ENCODE results near the gene DCPS.

DCPS gene

DNA sequence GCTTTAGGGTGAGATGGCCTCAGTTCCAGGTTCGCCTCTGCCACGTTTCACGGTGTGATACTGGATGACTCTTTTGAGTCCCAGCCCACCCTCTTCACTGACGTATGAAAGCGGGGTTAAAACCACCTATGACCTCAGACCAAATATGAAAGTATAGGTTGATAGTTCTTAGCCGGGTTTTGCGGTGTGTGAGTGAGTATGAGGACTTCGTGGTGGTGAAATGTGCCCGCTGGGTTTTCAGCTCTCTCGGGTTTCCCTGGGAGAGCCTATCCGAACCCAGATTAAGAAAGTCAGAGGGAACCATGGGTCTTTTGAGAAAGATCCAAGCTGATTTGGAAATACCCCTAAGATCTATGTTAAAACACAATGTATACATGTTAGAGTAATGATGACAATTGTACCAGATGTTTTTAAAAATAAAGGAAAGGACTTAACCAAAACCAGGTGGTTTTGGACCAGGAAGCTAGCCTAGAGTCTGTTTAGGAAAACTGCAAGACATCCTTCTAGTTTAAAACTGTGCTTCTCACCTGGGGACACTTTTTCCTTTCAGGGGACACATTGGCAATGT lies 25.9 kb downstream of the DCPS start:
- no peak for DNase-seq

DNA sequence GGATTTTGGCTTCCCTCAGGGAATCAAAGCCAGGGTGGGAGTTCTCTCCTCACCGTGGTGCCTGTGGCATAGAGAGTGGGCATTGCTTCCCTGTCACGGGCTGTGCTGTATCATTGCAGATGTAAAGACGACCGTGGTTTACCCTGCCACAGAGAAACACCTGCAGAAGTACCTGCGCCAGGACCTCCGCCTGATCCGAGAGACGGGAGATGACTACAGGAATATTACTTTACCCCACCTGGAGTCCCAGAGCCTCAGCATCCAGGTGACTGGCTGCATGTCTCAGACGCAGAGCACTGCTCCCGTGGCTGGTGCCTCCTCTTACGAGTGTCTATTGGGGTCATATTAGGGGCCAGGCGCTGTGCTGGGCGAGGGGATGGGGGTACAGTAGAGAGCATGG lies 27.4 kb downstream of the DCPS start:
- DNase-seq = no peak

GRCh38 chr11:126332221-126332711 lies 28.4 kb downstream of the DCPS start:
- no peak for DNase-seq

DNA sequence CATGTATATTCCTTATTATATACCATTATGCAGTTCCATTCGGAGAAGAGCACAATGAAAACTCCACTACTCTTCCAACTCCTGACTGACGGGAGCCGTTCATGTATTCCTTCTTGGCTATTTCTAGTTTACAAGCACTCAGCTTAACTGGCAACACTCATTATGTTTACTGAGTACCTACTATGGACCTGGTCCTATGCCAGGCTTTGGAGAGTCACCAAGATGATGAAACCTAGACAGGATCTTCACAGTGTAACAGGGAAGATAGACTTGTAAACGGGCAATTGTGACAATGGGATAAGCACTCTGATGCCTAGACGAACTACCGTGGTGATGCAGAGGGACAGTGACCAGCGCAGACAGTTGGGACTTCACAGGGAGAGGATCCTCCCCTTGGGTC lies 29.3 kb downstream of the DCPS start:
- DNase-seq = no peak

GRCh38 chr11:126334659-126335462 lies 31.0 kb downstream of the DCPS start:
- no peak for DNase-seq

DNA sequence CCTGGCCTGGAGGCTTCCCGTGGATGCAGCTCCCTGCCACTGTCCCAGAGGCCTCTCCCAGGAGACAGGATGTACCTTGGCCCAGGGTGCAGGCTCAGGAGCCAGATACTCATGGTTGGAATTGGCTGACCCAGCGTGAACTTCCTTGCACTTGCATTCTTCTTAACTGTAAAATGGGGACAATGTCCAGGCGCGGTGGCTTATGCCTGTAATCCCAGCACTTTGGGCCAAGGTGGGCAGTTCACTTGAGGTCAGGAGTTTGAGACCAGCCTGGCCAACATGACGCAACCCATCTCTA lies 31.6 kb downstream of the DCPS start:
- DNase-seq = no peak

GRCh38 chr11:126336138-126336541 lies 32.3 kb downstream of the DCPS start:
- DNase-seq = no peak

- DNase-seq = no peak
Measured at GRCh38 chr11:126336671-126337101, 32.8 kb downstream of the DCPS start.

- DNase-seq = no peak
Measured at GRCh38 chr11:126337126-126337473, 33.2 kb downstream of the DCPS start.

GRCh38 chr11:126337474-126338241 lies 33.8 kb downstream of the DCPS start:
- DNase-seq = no peak

- DNase-seq = no peak
Measured at GRCh38 chr11:126338346-126339055, 34.6 kb downstream of the DCPS start.

GRCh38 chr11:126339073-126339862 lies 35.4 kb downstream of the DCPS start:
- no peak for DNase-seq

- DNase-seq = no peak
Measured at GRCh38 chr11:126339863-126340434, 36.1 kb downstream of the DCPS start.

DNA sequence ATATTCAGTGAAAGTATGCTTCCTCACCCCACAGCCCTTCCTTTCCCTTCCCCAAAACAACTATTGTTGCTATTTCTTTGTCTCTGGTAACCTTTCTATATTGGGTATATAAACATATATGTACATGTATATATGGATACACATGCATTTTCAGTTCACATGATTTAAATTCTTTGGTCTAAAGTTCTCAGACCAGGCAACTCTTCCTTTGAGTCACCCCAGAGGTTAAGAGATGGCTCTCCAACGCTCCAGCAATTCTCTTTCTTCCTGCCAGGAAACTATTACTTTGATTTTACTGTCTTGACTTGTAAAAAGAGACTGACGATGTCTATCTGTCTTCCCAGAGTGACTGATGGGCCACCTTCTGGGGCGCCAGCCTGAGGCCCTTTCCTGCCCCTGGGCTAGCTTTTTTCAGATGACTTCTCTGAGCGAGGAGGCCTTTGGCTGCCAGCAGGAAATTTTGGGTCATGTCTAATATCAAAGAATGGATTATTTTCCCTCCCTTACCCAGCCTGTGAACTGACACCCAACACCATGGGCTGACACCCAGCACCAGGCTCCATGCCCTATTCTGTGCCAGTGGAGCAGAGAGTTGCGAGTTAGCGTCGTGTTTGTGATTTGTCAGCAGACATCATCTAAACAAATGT lies 37.2 kb downstream of the DCPS start:
- no peak for DNase-seq

- DNase-seq = no peak
Measured at GRCh38 chr11:126341760-126342161, 37.9 kb downstream of the DCPS start.

- no peak for DNase-seq
Measured at GRCh38 chr11:126343051-126343450, 39.2 kb downstream of the DCPS start.

- DNase-seq = no peak
Measured at GRCh38 chr11:126344141-126345080, 40.6 kb downstream of the DCPS start.

DNA sequence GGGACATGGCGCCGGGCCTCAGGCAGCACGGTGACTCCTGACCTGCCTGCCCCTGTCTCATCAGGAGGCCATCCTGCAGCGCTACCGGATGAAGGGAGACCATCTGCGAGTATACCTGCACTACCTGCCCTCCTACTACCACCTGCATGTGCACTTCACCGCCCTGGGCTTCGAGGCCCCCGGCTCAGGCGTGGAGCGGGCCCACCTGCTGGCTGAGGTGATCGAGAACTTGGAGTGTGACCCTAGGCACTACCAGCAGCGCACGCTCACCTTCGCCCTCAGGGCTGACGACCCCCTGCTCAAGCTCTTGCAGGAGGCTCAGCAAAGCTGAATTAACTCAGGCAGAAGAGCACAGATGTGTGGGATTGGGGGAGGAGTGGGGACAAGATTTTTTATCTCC lies 41.4 kb downstream of the DCPS start:
- DNase-seq = no peak

GRCh38 chr11:126345759-126346585 lies 42.1 kb downstream of the DCPS start:
- no peak for DNase-seq

GRCh38 chr11:126346586-126346940 lies 42.7 kb downstream of the DCPS start:
- DNase-seq = no peak
